GM12873 (cell line): Measurements from ENCODE around the gene ZNF208.

Experiments used
- CTCF ChIP-seq: IDR thresholded peaks from 2 replicates; pipeline ENCODE4 v1.5.1; 2012; ENCODE audit warnings: low read depth, mild to moderate bottlenecking, moderate library complexity, low read length, control low read depth; ENCODE audit not compliant: insufficient read depth; ENCODE audit errors: missing control alignments

The ZNF208 gene

GRCh38 chr19:21883516-21883915, 127.2 kb downstream of the ZNF208 start:
- no peak for TF ChIP-seq CTCF
